ENCODE measurements around the gene APPBP2. TPM values are rescaled to one million over a fixed set of nuclear protein-coding genes. Genes with fewer than 3 reads are reported as not detected.

Gene APPBP2
- polyA plus RNA-seq, 1 donor (not counting 4 experiments of a cell fraction or from before 2014, with no cell fraction given), result 21.1 TPM

GRCh38 chr17:60463157-60463835 is 62.7 kb downstream of the APPBP2 start:
- TF ChIP-seq, protein P1, sequence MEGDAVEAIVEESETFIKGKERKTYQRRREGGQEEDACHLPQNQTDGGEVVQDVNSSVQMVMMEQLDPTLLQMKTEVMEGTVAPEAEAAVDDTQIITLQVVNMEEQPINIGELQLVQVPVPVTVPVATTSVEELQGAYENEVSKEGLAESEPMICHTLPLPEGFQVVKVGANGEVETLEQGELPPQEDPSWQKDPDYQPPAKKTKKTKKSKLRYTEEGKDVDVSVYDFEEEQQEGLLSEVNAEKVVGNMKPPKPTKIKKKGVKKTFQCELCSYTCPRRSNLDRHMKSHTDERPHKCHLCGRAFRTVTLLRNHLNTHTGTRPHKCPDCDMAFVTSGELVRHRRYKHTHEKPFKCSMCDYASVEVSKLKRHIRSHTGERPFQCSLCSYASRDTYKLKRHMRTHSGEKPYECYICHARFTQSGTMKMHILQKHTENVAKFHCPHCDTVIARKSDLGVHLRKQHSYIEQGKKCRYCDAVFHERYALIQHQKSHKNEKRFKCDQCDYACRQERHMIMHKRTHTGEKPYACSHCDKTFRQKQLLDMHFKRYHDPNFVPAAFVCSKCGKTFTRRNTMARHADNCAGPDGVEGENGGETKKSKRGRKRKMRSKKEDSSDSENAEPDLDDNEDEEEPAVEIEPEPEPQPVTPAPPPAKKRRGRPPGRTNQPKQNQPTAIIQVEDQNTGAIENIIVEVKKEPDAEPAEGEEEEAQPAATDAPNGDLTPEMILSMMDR (optimal IDR thresholded peaks at IDR 0.05 in 1 of 3, IDR thresholded peaks at IDR 0.05 in 1 of 3, conservative IDR thresholded peaks at IDR 0.05 in 1 of 3; ENCODE audit: extremely low read depth in 1 of 3, insufficient read depth in 2 of 3, low read length in 3 of 3), result no peak
- TF ChIP-seq EZH2 (IDR thresholded peaks at IDR 0.05; ENCODE audit: low read length), result no peak
- Histone ChIP-seq H3K4me1 (ENCODE audit: control insufficient read depth, extremely low read depth, insufficient read depth, low read length) (no peaks in the 10 kb centered on the region), H3K4me2 (ENCODE audit: control insufficient read depth, extremely low read depth, insufficient read depth, low read depth, low read length) (no peak overlapping the region), H4K20me1 (ENCODE audit: control insufficient read depth, extremely low read depth, insufficient read depth, low read length) (no peaks in the 10 kb centered on the region), H3K4me3 (ENCODE audit: control insufficient read depth in 2 of 3, extremely low read depth in 1 of 3, insufficient read depth in 2 of 3, low read depth in 1 of 3, low read length in 3 of 3) (no peak overlapping the region), H3K27me3 (ENCODE audit: control insufficient read depth, extremely low read depth, insufficient read depth, low read length) (no peaks in the 10 kb centered on the region), H3K79me2 (ENCODE audit: control insufficient read depth, insufficient read depth, low read length) (no peaks in the 10 kb centered on the region), H2AFZ (ENCODE audit: control insufficient read depth, low read length) (no peak overlapping the region), H3K9me3 (ENCODE audit: control insufficient read depth, low read depth, low read length) (no peaks in the 10 kb centered on the region), H3K36me3 (ENCODE audit: control insufficient read depth in 2 of 2, extremely low read depth in 1 of 2, insufficient read depth in 2 of 2, low read length in 2 of 2) (peaks cover 4 to 6% of the 10 kb centered on the region in 2 experiments), H3K27ac (ENCODE audit: control insufficient read depth, insufficient read depth, low read length) (no peak overlapping the region), H3K9me1 (ENCODE audit: control insufficient read depth, extremely low read depth, insufficient read depth, low read length) (no peaks in the 10 kb centered on the region), H3K9ac (ENCODE audit: control insufficient read depth, extremely low read depth, insufficient read depth, low read length) (no peak overlapping the region)
- no peak for DNase-seq (ENCODE audit: low read depth, low spot score)
- dilution Hi-C loops (cut with MboI; ENCODE audit: extremely low pct_ligation_motif_present, low sequenced_read_pairs), result no loop called here
- no peak for FAIRE-seq

DNA sequence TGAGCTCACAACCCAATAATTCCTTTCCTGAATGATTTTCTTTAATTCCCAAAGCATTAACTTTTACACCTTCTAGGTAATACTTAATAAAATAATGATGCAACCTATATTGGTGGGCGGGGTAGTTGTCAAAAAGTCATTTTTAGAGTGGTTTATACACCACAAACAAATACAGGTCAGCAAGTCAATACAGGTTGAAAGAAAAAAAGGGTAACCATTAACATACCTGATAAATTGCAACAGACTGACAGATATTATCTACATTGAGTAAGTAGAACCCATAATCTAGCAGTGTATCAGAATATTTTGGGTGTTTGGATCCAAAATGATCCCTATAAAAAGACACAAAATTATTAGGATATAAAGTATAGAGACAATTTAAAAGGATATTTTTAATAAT is 64.5 kb downstream of the APPBP2 start:
- Histone ChIP-seq H4K20me1 (ENCODE audit: control insufficient read depth, extremely low read depth, insufficient read depth, low read length) (no peaks in the 10 kb centered on the region), H3K27ac (ENCODE audit: control insufficient read depth, insufficient read depth, low read length) (no peak overlapping the region), H3K4me2 (ENCODE audit: control insufficient read depth, extremely low read depth, insufficient read depth, low read depth, low read length) (no peak overlapping the region), H3K36me3 (ENCODE audit: control insufficient read depth in 2 of 2, extremely low read depth in 1 of 2, insufficient read depth in 2 of 2, low read length in 2 of 2) (peaks cover 3 to 6% of the 10 kb centered on the region in 2 experiments), H3K4me1 (ENCODE audit: control insufficient read depth, extremely low read depth, insufficient read depth, low read length) (peaks cover 1% of the 10 kb centered on the region), H3K27me3 (ENCODE audit: control insufficient read depth, extremely low read depth, insufficient read depth, low read length) (no peaks in the 10 kb centered on the region), H3K9me3 (ENCODE audit: control insufficient read depth, low read depth, low read length) (no peaks in the 10 kb centered on the region), H3K79me2 (ENCODE audit: control insufficient read depth, insufficient read depth, low read length) (no peaks in the 10 kb centered on the region), H2AFZ (ENCODE audit: control insufficient read depth, low read length) (no peak overlapping the region), H3K9me1 (ENCODE audit: control insufficient read depth, extremely low read depth, insufficient read depth, low read length) (no peaks in the 10 kb centered on the region), H3K4me3 (ENCODE audit: control insufficient read depth in 2 of 3, extremely low read depth in 1 of 3, insufficient read depth in 2 of 3, low read depth in 1 of 3, low read length in 3 of 3) (no peak overlapping the region), H3K9ac (ENCODE audit: control insufficient read depth, extremely low read depth, insufficient read depth, low read length) (no peak overlapping the region)
- FAIRE-seq (no peak), DNase-seq (ENCODE audit: low read depth, low spot score) (no peak)
- dilution Hi-C loops (cut with MboI; ENCODE audit: extremely low pct_ligation_motif_present, low sequenced_read_pairs), result no loop called here
- no peak for TF ChIP-seq EZH2 (IDR thresholded peaks at IDR 0.05; ENCODE audit: low read length)
- TF ChIP-seq, protein P1 (optimal IDR thresholded peaks at IDR 0.05 in 1 of 3, IDR thresholded peaks at IDR 0.05 in 1 of 3, conservative IDR thresholded peaks at IDR 0.05 in 1 of 3; ENCODE audit: extremely low read depth in 1 of 3, insufficient read depth in 2 of 3, low read length in 3 of 3), result no peak

Measured in keratinocyte (primary cell).